ENCODE measurements around the gene MKKS. TPM values are rescaled to one million over a fixed set of nuclear protein-coding genes. Genes with fewer than 3 reads are reported as not detected.

The MKKS gene
- total and polyA plus RNA-seq, 2 donors (not counting 1 experiment from before 2014, with no cell fraction given), result 6.0 to 12.6 TPM

GRCh38 chr20:10443936-10444335 is 9.9 kb upstream of the MKKS start:
- Histone ChIP-seq H3K4me3 (ENCODE audit: control extremely low read depth in 1 of 5, extremely low read depth in 1 of 5, insufficient read depth in 1 of 5, low read depth in 2 of 5, low read length in 4 of 5) (no peak overlapping the region), H3K27ac (ENCODE audit: low read length in 2 of 2) (no peak overlapping the region), H4K20me1 (ENCODE audit: control insufficient read depth, insufficient read depth, low read length, poor library complexity, severe bottlenecking) (no peaks in the 10 kb centered on the region), H2AFZ (ENCODE audit: insufficient read depth, low read depth, low read length, poor library complexity, severe bottlenecking) (no peak overlapping the region), H3K27me3 (replicated peaks in 1 of 4; ENCODE audit: control extremely low read depth in 1 of 4, control insufficient read depth in 3 of 4, insufficient read depth in 4 of 4, low read length in 3 of 4) (no peaks in the 10 kb centered on the region), H3K4me1 (ENCODE audit: control insufficient read depth in 2 of 2, insufficient read depth in 2 of 2, low read length in 2 of 2) (peaks cover 0 to 5% of the 10 kb centered on the region in 2 donors), H3K9ac (ENCODE audit: low read length) (no peak overlapping the region), H3K36me3 (replicated peaks in 1 of 2; ENCODE audit: control extremely low read depth in 1 of 2, control insufficient read depth in 1 of 2, extremely low read depth in 1 of 2, insufficient read depth in 2 of 2, low read length in 1 of 2) (no peaks in the 10 kb centered on the region), H3K9me3 (ENCODE audit: control extremely low read depth in 1 of 3, control insufficient read depth in 2 of 3, insufficient read depth in 1 of 3, low read length in 2 of 3) (no peaks in the 10 kb centered on the region), H3K4me2 (replicated peaks; ENCODE audit: low read depth, low read length, poor library complexity, severe bottlenecking) (no peak overlapping the region), H3K79me2 (ENCODE audit: control insufficient read depth, insufficient read depth, low read length) (peaks cover 38% of the 10 kb centered on the region)
- Mint-ChIP-seq H3K27me3 (no peaks in the 10 kb centered on the region), H3K4me1 (peaks cover 10% of the 10 kb centered on the region), H3K4me3 (no peak overlapping the region), H3K27ac (no peak overlapping the region), H3K9me3 (ENCODE audit: insufficient read depth) (no peaks in the 10 kb centered on the region)
- ATAC-seq (ENCODE audit: low read depth) (no peak), DNase-seq (no peak)
- no CpG with 5 or more reads among the region's 2 CpGs for WGBS (ENCODE audit: insufficient coverage)
- no peak for TF ChIP-seq EZH2 (IDR thresholded peaks at IDR 0.05; ENCODE audit: borderline replicate concordance, insufficient read depth, low read depth, low read length, poor library complexity, severe bottlenecking)
- TF ChIP-seq, protein P1, sequence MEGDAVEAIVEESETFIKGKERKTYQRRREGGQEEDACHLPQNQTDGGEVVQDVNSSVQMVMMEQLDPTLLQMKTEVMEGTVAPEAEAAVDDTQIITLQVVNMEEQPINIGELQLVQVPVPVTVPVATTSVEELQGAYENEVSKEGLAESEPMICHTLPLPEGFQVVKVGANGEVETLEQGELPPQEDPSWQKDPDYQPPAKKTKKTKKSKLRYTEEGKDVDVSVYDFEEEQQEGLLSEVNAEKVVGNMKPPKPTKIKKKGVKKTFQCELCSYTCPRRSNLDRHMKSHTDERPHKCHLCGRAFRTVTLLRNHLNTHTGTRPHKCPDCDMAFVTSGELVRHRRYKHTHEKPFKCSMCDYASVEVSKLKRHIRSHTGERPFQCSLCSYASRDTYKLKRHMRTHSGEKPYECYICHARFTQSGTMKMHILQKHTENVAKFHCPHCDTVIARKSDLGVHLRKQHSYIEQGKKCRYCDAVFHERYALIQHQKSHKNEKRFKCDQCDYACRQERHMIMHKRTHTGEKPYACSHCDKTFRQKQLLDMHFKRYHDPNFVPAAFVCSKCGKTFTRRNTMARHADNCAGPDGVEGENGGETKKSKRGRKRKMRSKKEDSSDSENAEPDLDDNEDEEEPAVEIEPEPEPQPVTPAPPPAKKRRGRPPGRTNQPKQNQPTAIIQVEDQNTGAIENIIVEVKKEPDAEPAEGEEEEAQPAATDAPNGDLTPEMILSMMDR (IDR thresholded peaks at IDR 0.05), result no peak
- ChIA-PET CTCF (no interaction called here), POLR2A (no interaction called here)
- intact Hi-C loops (cut with micrococcal nuclease), result no loop called here

- no peak overlapping the region for H3K4me3 ChIP-seq (ENCODE audit: control extremely low read depth in 1 of 5, extremely low read depth in 1 of 5, insufficient read depth in 1 of 5, low read depth in 2 of 5, low read length in 4 of 5)
- TF ChIP-seq, protein P1 (IDR thresholded peaks at IDR 0.05), result no peak
- TF ChIP-seq EZH2 (IDR thresholded peaks at IDR 0.05; ENCODE audit: borderline replicate concordance, insufficient read depth, low read depth, low read length, poor library complexity, severe bottlenecking), result no peak
- H3K4me3 Mint-ChIP-seq, result no peak overlapping the region
- H3K9me3 Mint-ChIP-seq (ENCODE audit: insufficient read depth), result no peaks in the 10 kb centered on the region
- no peak for DNase-seq
- no peak overlapping the region for H3K9ac ChIP-seq (ENCODE audit: low read length)
- peaks cover 16% of the 10 kb centered on the region for H3K4me1 Mint-ChIP-seq
- WGBS (ENCODE audit: insufficient coverage), result no CpG with 5 or more reads among the region's 4 CpGs
- no peaks in the 10 kb centered on the region for H3K27me3 Mint-ChIP-seq
- H3K36me3 ChIP-seq (replicated peaks in 1 of 2; ENCODE audit: control extremely low read depth in 1 of 2, control insufficient read depth in 1 of 2, extremely low read depth in 1 of 2, insufficient read depth in 2 of 2, low read length in 1 of 2), result no peaks in the 10 kb centered on the region
- H3K79me2 ChIP-seq (ENCODE audit: control insufficient read depth, insufficient read depth, low read length), result peaks cover 13% of the 10 kb centered on the region
- peaks cover 8 to 10% of the 10 kb centered on the region in 2 donors for H3K4me1 ChIP-seq (ENCODE audit: control insufficient read depth in 2 of 2, insufficient read depth in 2 of 2, low read length in 2 of 2)
- no peaks in the 10 kb centered on the region for H3K9me3 ChIP-seq (ENCODE audit: control extremely low read depth in 1 of 3, control insufficient read depth in 2 of 3, insufficient read depth in 1 of 3, low read length in 2 of 3)
- no peaks in the 10 kb centered on the region for H3K27me3 ChIP-seq (replicated peaks in 1 of 4; ENCODE audit: control extremely low read depth in 1 of 4, control insufficient read depth in 3 of 4, insufficient read depth in 4 of 4, low read length in 3 of 4)
- H3K4me2 ChIP-seq (replicated peaks; ENCODE audit: low read depth, low read length, poor library complexity, severe bottlenecking), result no peak overlapping the region
- H3K27ac Mint-ChIP-seq, result no peak overlapping the region
- intact Hi-C loops (cut with micrococcal nuclease), result no loop called here
- ATAC-seq (ENCODE audit: low read depth), result no peak
- ChIA-PET POLR2A (no interaction called here), CTCF (interaction anchor here (4.5 kb wide), 1 partner anchor 12 kb away, joined by 20 read pairs; no protein-coding TSS in a partner anchor)
- H4K20me1 ChIP-seq (ENCODE audit: control insufficient read depth, insufficient read depth, low read length, poor library complexity, severe bottlenecking), result no peaks in the 10 kb centered on the region
- H2AFZ ChIP-seq (ENCODE audit: insufficient read depth, low read depth, low read length, poor library complexity, severe bottlenecking), result no peak overlapping the region
- H3K27ac ChIP-seq (ENCODE audit: low read length in 2 of 2), result no peak overlapping the region
These were observed 4.2 kb upstream of the MKKS start for GRCh38 chr20:10438217-10438616.
